CD4-positive, CD25-positive, alpha-beta regulatory T cell (primary cell): Measurements from ENCODE around the gene FAU. TPM values are rescaled to one million over a fixed set of nuclear protein-coding genes. Genes with fewer than 3 reads are reported as not detected.
A peak's percentile ranks its signal among the peaks of the same experiment; 100 is the strongest.

Experiments
- ATAC-seq, 2 donors: fragments of 150-1000 bp; cut with Tn5 transposase; one replicate each; pipeline ENCODE4 v1.10.0; 2021; ENCODE audit warnings: low read depth in 2 of 2, moderate number of reproducible peaks in 2 of 2, moderate library complexity in 1 of 2
- DNase-seq, 3 donors: peaks; one replicate each; pipeline versions ENCODE4 v3.0.0 to v3.0.0-alpha.2; 2012 to 2022; ENCODE audit warnings: mixed read lengths in 1 of 3
- H3K27ac ChIP-seq: one replicate; pipeline ENCODE4 v1.7.0; 2013; ENCODE audit warnings: mild to moderate bottlenecking, low read length; ENCODE audit not compliant: insufficient read depth, poor library complexity, severe bottlenecking
- H3K27me3 ChIP-seq: one replicate; pipeline ENCODE4 v1.7.0; 2013; ENCODE audit warnings: low read length; ENCODE audit not compliant: control insufficient read depth, insufficient read depth
- H3K36me3 ChIP-seq: one replicate; pipeline ENCODE4 v1.7.0; 2013; ENCODE audit warnings: mild to moderate bottlenecking, low read length, moderate library complexity; ENCODE audit not compliant: control insufficient read depth, insufficient read depth
- H3K4me1 ChIP-seq: 2 replicates; pipeline ENCODE4 v1.7.0; 2013; ENCODE audit warnings: mild to moderate bottlenecking, low read length; ENCODE audit not compliant: insufficient read depth, control insufficient read depth, poor library complexity, severe bottlenecking
- H3K4me3 ChIP-seq: one replicate; pipeline ENCODE4 v1.7.0; 2013; ENCODE audit warnings: low read depth, mild to moderate bottlenecking, low read length, moderate library complexity
- H3K9me3 ChIP-seq, 2 experiments: 1 replicate in 1 of 2; 2 replicates in 1 of 2; pipeline ENCODE4 v1.7.0; 2013; ENCODE audit warnings: low read length in 2 of 2, mild to moderate bottlenecking in 1 of 2, moderate library complexity in 1 of 2; ENCODE audit not compliant: control insufficient read depth in 2 of 2
- H3K27ac Mint-ChIP-seq, 3 donors: one replicate each; pipeline ENCODE4 v1.8.0; 2020 to 2022; ENCODE audit warnings: mild to moderate bottlenecking in 3 of 3, mixed read lengths in 3 of 3, moderate library complexity in 2 of 3
- H3K27me3 Mint-ChIP-seq: one replicate; pipeline ENCODE4 v1.8.0; 2022; ENCODE audit warnings: mild to moderate bottlenecking, mixed read lengths
- H3K36me3 Mint-ChIP-seq: one replicate; pipeline ENCODE4 v1.8.0; 2020; ENCODE audit warnings: mixed read lengths
- H3K4me1 Mint-ChIP-seq, 4 donors: one replicate each; pipeline ENCODE4 v1.8.0; 2020 to 2022; ENCODE audit warnings: mixed read lengths in 4 of 4, mild to moderate bottlenecking in 1 of 4
- H3K4me3 Mint-ChIP-seq, 4 donors: one replicate each; pipeline ENCODE4 v1.8.0; 2020 to 2022; ENCODE audit warnings: mild to moderate bottlenecking in 4 of 4, mixed read lengths in 4 of 4, moderate library complexity in 3 of 4
- H3K9me3 Mint-ChIP-seq, 7 donors: one replicate each; pipeline ENCODE4 v1.8.0; 2020 to 2022; ENCODE audit warnings: mixed read lengths in 7 of 7, mild to moderate bottlenecking in 3 of 7, moderate library complexity in 2 of 7
- polyA plus RNA-seq, 4 donors: library from polyadenylated mRNA; unstranded; fragments of 300-500 nt; fragmentation: Illumina TruSeq; gene quantifications; one replicate each; pipeline ENCODE4 v1.2.3, GENCODE V29; 2021
- total RNA-seq: library from RNA; stranded (reverse); gene quantifications from one replicate; pipeline ENCODE4 v1.2.3, GENCODE V29; 2022

Gene FAU
- total and polyA plus RNA-seq, 5 donors from 2014 or later, result 1,003 to 1,172 (median 1,097) TPM

DNA sequence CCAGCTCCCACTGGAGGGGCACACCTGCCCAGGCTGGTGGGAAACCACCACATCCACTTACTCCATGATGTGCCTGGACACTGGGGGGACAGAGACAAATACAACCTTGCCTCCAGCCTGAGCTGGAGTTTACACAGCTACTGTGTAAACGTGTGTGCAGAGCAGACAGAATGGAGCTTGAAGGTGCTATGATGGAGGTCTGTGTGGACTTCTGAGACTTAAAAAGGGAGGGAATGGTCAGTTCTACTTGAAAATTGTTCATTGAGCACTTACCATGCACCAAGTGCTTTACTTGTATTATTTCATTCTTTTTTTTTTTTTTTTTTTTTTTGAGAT, 49.3 kb downstream of the FAU start:
- Histone ChIP-seq H3K4me3 (no peak overlapping the region), H3K4me1 (no peaks in the 10 kb centered on the region), H3K27me3 (no peaks in the 10 kb centered on the region), H3K36me3 (no peaks in the 10 kb centered on the region), H3K27ac (no peak overlapping the region), H3K9me3 (no peaks in the 10 kb centered on the region)
- H3K9me3 Mint-ChIP-seq, result no peaks in the 10 kb centered on the region
- no peaks in the 10 kb centered on the region for H3K36me3 Mint-ChIP-seq
- H3K27ac Mint-ChIP-seq, result no peak overlapping the region
- no peaks in the 10 kb centered on the region for H3K4me1 Mint-ChIP-seq
- DNase-seq, result no peak
- no peak for ATAC-seq
- H3K27me3 Mint-ChIP-seq, result no peaks in the 10 kb centered on the region
- no peak overlapping the region for H3K4me3 Mint-ChIP-seq

GRCh38 chr11:65071907-65072630, 49.9 kb downstream of the FAU start:
- H3K36me3 ChIP-seq, result no peaks in the 10 kb centered on the region
- no peak overlapping the region for H3K4me3 ChIP-seq
- DNase-seq (no peak), ATAC-seq (no peak)
- peak overlapping the region in 1 of 3 donors; percentile 28 for H3K27ac Mint-ChIP-seq
- no peaks in the 10 kb centered on the region for H3K9me3 ChIP-seq
- no peaks in the 10 kb centered on the region for H3K27me3 Mint-ChIP-seq
- H3K27ac ChIP-seq, result no peak overlapping the region
- H3K4me1 Mint-ChIP-seq, result no peaks in the 10 kb centered on the region
- H3K4me3 Mint-ChIP-seq, result no peak overlapping the region
- no peaks in the 10 kb centered on the region for H3K9me3 Mint-ChIP-seq
- H3K27me3 ChIP-seq, result no peaks in the 10 kb centered on the region
- no peaks in the 10 kb centered on the region for H3K36me3 Mint-ChIP-seq
- H3K4me1 ChIP-seq, result no peaks in the 10 kb centered on the region

Other genes with a start within 250 kb of the FAU start
- 201 TPM for gene EHD1, start 243.5 kb downstream of the FAU start, total RNA-seq
- gene EHD1, start 243.5 kb downstream of the FAU start, polyA plus RNA-seq, result 100 to 1,000 TPM; 180 to 223 (median 183) TPM
- gene ATG2A, start 204.9 kb downstream of the FAU start, total RNA-seq, result 234 TPM
- gene ATG2A, start 204.9 kb downstream of the FAU start, polyA plus RNA-seq, result 1 to 10 TPM; 5.8 to 8.0 (median 6.4) TPM
- 34.5 TPM for gene PPP2R5B, start 197.4 kb downstream of the FAU start, total RNA-seq
- gene PPP2R5B, start 197.4 kb downstream of the FAU start, polyA plus RNA-seq, result 1 to 10 TPM; 3.6 to 4.9 (median 3.8) TPM
- gene GPHA2, start 186.2 kb downstream of the FAU start, total RNA-seq, result not detected
- not detected for gene GPHA2, start 186.2 kb downstream of the FAU start, polyA plus RNA-seq
- not detected for gene MAJIN, start 150.0 kb downstream of the FAU start, total RNA-seq
- gene MAJIN, start 150.0 kb downstream of the FAU start, polyA plus RNA-seq, result under 1 TPM in 3 of 4 donors, not detected in 1; 0.46 to 0.64 (median 0.51) TPM
- not detected for gene BATF2, start 125.2 kb downstream of the FAU start, total RNA-seq
- gene BATF2, start 125.2 kb downstream of the FAU start, polyA plus RNA-seq, result not detected
- 16.5 TPM for gene ARL2, start 108.0 kb downstream of the FAU start, total RNA-seq
- 10 to 100 TPM; 57.6 to 67.6 (median 66.1) TPM for gene ARL2, start 108.0 kb downstream of the FAU start, polyA plus RNA-seq
- 17.4 TPM for gene SNX15, start 94.7 kb downstream of the FAU start, total RNA-seq
- 10 to 100 TPM in 3 of 4 donors, 1 to 10 TPM in 1; 9.4 to 15.6 (median 11.1) TPM for gene SNX15, start 94.7 kb downstream of the FAU start, polyA plus RNA-seq
- 4.2 TPM for gene SAC3D1, start 80.9 kb downstream of the FAU start, total RNA-seq
- gene SAC3D1, start 80.9 kb downstream of the FAU start, polyA plus RNA-seq, result 10 to 100 TPM; 11.7 to 15.3 (median 13.4) TPM
- gene NAALADL1, start 63.6 kb downstream of the FAU start, total RNA-seq, result 16.4 TPM
- 10 to 100 TPM; 23.9 to 52.2 (median 32.3) TPM for gene NAALADL1, start 63.6 kb downstream of the FAU start, polyA plus RNA-seq
- gene CDCA5, start 38.1 kb downstream of the FAU start, total RNA-seq, result 1.7 TPM
- 1 to 10 TPM in 3 of 4 donors, under 1 TPM in 1; 0.78 to 3.2 (median 1.6) TPM for gene CDCA5, start 38.1 kb downstream of the FAU start, polyA plus RNA-seq
- gene ZFPL1, start 37.9 kb downstream of the FAU start, total RNA-seq, result 42.9 TPM
- 10 to 100 TPM; 27.0 to 33.2 (median 30.2) TPM for gene ZFPL1, start 37.9 kb downstream of the FAU start, polyA plus RNA-seq
- 234 TPM for gene VPS51, start 25.9 kb downstream of the FAU start, total RNA-seq
- 100 to 1,000 TPM in 1 of 4 donors, 10 to 100 TPM in 3; 84.2 to 109 (median 96.3) TPM for gene VPS51, start 25.9 kb downstream of the FAU start, polyA plus RNA-seq
- 20.2 TPM for gene TM7SF2, start 10.3 kb downstream of the FAU start, total RNA-seq
- 10 to 100 TPM in 2 of 4 donors, 1 to 10 TPM in 2; 8.0 to 11.1 (median 9.4) TPM for gene TM7SF2, start 10.3 kb downstream of the FAU start, polyA plus RNA-seq
- gene ZNHIT2, start 4.4 kb downstream of the FAU start, total RNA-seq, result 6.0 TPM
- 10 to 100 TPM; 20.1 to 29.0 (median 22.7) TPM for gene ZNHIT2, start 4.4 kb downstream of the FAU start, polyA plus RNA-seq
- 47.7 TPM for gene MRPL49, start 187 bp upstream of the FAU start, total RNA-seq
- gene MRPL49, start 187 bp upstream of the FAU start, polyA plus RNA-seq, result 100 to 1,000 TPM; 104 to 125 (median 111) TPM
- 66.3 TPM for gene SYVN1, start 12.4 kb upstream of the FAU start, total RNA-seq
- 10 to 100 TPM in 1 of 4 donors, 1 to 10 TPM in 3; 6.2 to 10.8 (median 7.3) TPM for gene SYVN1, start 12.4 kb upstream of the FAU start, polyA plus RNA-seq
- gene SPDYC, start 48.1 kb upstream of the FAU start, total RNA-seq, result not detected
- not detected for gene SPDYC, start 48.1 kb upstream of the FAU start, polyA plus RNA-seq
- gene CAPN1, start 59.8 kb upstream of the FAU start, total RNA-seq, result 158 TPM
- 100 to 1,000 TPM in 2 of 4 donors, 10 to 100 TPM in 2; 91.2 to 148 (median 109) TPM for gene CAPN1, start 59.8 kb upstream of the FAU start, polyA plus RNA-seq
- 25.7 TPM for gene POLA2, start 139.8 kb upstream of the FAU start, total RNA-seq
- 10 to 100 TPM in 3 of 4 donors, 1 to 10 TPM in 1; 8.3 to 13.4 (median 12.8) TPM for gene POLA2, start 139.8 kb upstream of the FAU start, polyA plus RNA-seq
- gene CDC42EP2, start 192.7 kb upstream of the FAU start, total RNA-seq, result 1.9 TPM
- gene CDC42EP2, start 192.7 kb upstream of the FAU start, polyA plus RNA-seq, result not detected
- gene DPF2, start 211.7 kb upstream of the FAU start, total RNA-seq, result 67.0 TPM
- 10 to 100 TPM; 70.3 to 81.4 (median 74.9) TPM for gene DPF2, start 211.7 kb upstream of the FAU start, polyA plus RNA-seq
- 0.37 TPM for gene TIGD3, start 232.6 kb upstream of the FAU start, total RNA-seq
- under 1 TPM; 0.19 to 0.90 (median 0.59) TPM for gene TIGD3, start 232.6 kb upstream of the FAU start, polyA plus RNA-seq